ENCODE measurements around the gene WFIKKN2. TPM values are rescaled to one million over a fixed set of nuclear protein-coding genes. Genes with fewer than 3 reads are reported as not detected.
"Not testable (repeated sequence)": the region's sequence is repeated elsewhere in the genome, so short reads cannot be mapped to it uniquely, and the experiment has no call there.

WFIKKN2 gene
- total RNA-seq, 1 experiment from 2014 or later = not detected

DNA sequence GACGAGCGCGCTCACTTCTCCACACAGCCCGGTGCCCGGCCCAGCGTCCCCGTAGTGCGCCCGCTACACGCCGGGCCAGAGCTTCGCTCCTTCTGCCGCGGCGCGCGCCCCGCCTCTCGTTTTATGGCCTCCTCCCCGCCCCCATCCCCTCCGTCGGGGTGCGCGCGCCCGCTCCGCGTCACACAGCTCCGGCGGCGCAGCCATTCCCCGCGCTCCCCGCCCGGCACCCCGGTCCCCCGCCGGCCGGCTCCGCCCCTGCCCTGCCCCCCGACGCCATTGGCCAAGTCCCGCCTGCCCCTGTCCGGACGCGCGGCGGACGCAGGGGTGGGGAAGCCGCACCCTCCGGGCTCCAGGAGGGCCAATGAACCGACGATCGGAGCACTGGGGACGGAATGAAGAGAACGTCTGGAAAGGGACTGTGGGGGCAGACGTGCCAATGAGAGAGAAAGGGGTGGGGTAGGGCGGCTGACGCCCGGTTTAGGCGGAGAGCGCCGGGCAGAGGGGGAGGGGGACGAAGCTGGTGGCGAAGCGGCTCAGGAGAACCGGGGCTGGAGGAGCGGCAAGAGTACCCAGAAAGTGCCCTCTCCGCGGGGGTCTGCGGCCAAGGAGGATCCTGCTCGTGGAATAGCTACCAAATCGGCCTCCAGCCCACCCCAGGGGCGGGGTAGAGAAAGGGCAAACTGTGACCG lies 31.0 kb downstream of the WFIKKN2 start, which contains the start of gene TOB1:
TSS of gene TOB1 (minus strand) at position 94 of the 689 bp plus-strand sequence. CDS start 2,337 bp downstream, outside the sequence.
- DNase-seq (ENCODE audit: low spot score) = peak; percentile 98
- in situ Hi-C loops (cut with HindIII; ENCODE audit: low sequenced_read_pairs) = no loop called here

DNA sequence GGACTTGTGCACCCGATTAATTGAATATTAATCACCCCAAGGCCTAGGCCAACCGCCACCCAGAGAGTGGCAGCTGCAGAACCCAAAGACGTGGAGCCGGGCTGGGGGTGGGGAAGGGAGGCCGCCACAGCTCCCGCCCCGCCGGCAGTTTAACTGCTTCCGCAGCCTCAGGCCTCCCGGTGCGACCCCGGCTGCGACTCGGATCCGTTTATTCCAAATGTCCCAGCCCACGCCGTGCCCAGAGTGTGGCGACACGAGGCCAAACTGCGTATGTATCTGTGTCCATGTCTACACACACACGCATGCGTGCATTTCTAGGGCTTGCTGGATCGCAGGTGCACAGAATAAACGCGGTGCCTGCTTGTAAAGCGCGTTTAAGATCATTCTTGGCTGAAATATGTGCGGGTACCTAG lies 31.6 kb downstream of the WFIKKN2 start:
- no peak for DNase-seq (ENCODE audit: low spot score)
- in situ Hi-C loops (cut with HindIII; ENCODE audit: low sequenced_read_pairs) = no loop called here

DNA sequence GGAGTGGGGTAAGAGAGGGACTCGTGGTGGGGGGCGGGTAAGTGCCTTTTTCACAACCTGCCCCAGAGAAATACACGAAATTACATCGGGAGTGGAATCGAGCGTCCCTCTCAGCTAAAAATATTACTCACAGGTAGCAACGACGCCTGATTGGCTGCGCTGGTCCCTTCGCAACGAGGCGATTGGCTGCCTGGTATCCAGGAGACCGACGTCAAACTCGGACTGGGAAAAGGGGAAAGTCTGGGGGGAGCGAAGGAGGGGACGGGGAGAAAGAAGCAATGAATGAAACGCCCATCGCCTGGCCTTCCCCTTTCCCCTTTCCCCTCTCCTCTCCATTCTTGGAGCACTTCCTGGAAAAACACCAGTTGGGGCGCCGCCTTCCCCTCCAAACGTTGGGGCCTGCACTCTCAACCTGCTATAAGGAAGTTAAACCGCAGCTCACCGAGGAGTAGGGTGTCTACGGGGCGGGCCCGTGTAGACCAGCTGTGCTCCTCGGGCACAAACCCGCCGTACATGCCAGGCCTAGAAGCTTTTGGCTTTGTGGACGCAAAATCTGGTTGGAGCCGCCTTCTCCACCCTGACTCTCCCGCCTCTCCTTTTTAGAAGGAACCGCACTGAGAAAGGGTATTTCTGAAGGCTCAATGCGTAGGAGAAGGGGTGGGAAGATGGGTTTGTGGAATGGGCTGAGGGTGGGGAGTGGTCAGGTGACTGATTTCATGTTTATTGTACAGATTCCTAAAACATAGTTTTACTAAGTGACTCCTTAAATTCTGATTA lies 32.2 kb downstream of the WFIKKN2 start:
- in situ Hi-C loops (cut with HindIII; ENCODE audit: low sequenced_read_pairs) = no loop called here
- DNase-seq (ENCODE audit: low spot score) = peak; percentile 99

- in situ Hi-C loops (cut with HindIII; ENCODE audit: low sequenced_read_pairs) = no loop called here
- no peak for DNase-seq (ENCODE audit: low spot score)
These were observed 32.7 kb downstream of the WFIKKN2 start for GRCh38 chr17:50868140-50868438.

DNA sequence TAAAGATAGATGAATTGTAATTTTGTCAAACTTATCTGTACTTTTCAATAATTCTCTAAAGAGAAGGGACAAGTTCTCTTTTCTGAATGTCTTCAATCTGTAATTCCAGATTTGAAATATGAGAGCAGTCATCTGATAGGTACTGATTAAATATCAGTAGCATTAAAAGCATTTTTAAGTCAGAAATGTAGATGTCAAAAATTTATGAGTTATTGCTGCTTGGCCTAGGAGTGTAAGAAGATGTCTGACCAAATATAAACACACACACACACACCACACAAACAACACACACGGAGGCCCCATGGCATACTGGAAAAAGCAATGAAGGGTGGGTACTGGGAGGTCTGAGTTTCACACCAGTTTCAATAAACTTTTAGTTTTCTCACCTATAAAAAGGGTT lies 33.2 kb downstream of the WFIKKN2 start:
- DNase-seq (ENCODE audit: low spot score) = peak; percentile 27
- in situ Hi-C loops (cut with HindIII; ENCODE audit: low sequenced_read_pairs) = no loop called here

DNA sequence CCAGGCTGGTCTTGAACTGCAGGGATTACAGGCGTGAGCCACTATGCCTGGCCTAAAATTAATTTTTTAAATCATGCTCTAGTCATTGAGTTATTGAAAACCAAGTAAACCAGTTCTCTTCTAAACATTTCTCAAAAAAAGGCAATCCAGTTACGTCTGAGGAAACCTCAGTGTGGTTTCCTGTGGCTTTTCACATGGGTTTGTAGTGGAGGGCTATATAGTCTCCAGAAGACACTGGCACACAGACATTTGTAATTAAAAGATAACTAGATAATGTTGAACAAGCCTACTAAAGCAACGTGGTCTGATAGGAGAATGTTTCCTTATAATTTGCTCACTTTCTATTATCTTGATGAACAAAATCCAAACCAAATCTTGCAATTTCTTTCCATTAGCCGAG lies 36.0 kb downstream of the WFIKKN2 start:
- in situ Hi-C loops (cut with HindIII; ENCODE audit: low sequenced_read_pairs) = no loop called here
- DNase-seq (ENCODE audit: low spot score) = no peak

DNA sequence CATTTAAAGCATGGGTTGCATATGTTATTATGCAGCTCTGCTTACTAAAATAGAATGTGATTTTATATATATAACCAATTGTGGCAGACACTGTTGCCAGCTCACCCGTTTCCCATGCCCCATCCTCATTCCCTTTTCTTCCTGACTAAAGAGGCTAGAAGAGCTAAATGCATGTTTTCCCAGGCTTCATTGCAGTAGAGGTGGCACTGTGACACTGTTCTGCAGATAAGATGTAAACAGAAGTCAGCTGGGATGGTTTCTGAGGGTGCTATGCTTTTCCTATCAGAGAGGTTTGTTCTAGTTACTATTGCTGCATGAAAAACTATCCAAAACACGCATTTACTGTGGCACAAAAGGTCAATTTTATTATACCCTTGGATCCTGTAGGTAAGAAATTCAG lies 36.5 kb downstream of the WFIKKN2 start:
- in situ Hi-C loops (cut with HindIII; ENCODE audit: low sequenced_read_pairs) = no loop called here
- DNase-seq (ENCODE audit: low spot score) = no peak

GRCh38 chr17:50872710-50873424 lies 37.5 kb downstream of the WFIKKN2 start:
- in situ Hi-C loops (cut with HindIII; ENCODE audit: low sequenced_read_pairs) = no loop called here

DNA sequence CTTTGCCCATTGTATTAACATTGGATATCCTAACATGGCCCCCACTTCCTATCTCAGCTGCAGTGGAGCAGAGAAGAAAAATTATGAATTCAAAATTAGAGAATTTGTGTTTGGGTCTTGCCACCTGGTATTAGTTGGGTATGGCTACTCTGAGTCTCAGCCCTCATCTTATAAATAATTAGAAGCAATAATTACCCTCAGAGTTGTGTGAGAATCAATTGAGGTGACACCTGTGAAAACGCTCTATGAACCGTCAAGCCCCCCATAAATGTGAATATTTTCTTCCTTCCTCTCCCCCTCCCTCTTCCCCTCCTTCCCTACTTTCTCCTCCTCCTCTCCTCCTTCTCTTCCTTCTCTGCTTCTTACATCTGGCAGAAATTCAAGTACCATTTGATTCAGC lies 39.7 kb downstream of the WFIKKN2 start:
- in situ Hi-C loops (cut with HindIII; ENCODE audit: low sequenced_read_pairs) = no loop called here
- DNase-seq (ENCODE audit: low spot score) = no peak

More at GRCh38 chr17:50872710-50873424, 37.5 kb downstream of the WFIKKN2 start:
- no peak for DNase-seq (ENCODE audit: low spot score)

GRCh38 chr17:50877042-50877441 lies 41.7 kb downstream of the WFIKKN2 start:
- in situ Hi-C loops (cut with HindIII; ENCODE audit: low sequenced_read_pairs); DNase-seq (ENCODE audit: low spot score): not testable (repeated sequence)

DNA sequence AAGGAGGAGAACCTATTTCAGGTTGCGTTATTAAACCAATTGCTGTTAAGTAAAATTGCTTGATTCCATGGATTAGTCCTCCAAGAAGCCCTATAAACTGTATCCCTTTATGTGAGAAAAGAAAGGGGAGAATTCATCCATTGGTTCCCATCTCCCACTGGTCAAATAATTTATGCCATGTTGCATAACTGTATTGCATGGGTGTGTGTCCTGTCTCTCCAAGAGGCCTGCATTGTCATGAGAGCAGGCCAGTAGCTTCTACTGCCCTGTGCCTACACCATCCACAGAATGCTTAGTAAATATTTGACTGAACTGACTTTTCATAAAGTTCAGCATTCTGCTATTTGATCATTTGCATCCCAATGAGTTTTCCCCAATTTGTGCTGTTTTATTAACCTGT lies 42.5 kb downstream of the WFIKKN2 start:
- DNase-seq (ENCODE audit: low spot score) = no peak
- in situ Hi-C loops (cut with HindIII; ENCODE audit: low sequenced_read_pairs) = no loop called here

GRCh38 chr17:50879086-50879485 lies 43.7 kb downstream of the WFIKKN2 start:
- no peak for DNase-seq (ENCODE audit: low spot score)
- in situ Hi-C loops (cut with HindIII; ENCODE audit: low sequenced_read_pairs) = no loop called here

GRCh38 chr17:50881182-50881581 lies 45.8 kb downstream of the WFIKKN2 start:
- no peak for DNase-seq (ENCODE audit: low spot score)
- in situ Hi-C loops (cut with HindIII; ENCODE audit: low sequenced_read_pairs) = no loop called here

- in situ Hi-C loops (cut with HindIII; ENCODE audit: low sequenced_read_pairs) = no loop called here
These were observed 47.5 kb downstream of the WFIKKN2 start for GRCh38 chr17:50882851-50883250.

DNA sequence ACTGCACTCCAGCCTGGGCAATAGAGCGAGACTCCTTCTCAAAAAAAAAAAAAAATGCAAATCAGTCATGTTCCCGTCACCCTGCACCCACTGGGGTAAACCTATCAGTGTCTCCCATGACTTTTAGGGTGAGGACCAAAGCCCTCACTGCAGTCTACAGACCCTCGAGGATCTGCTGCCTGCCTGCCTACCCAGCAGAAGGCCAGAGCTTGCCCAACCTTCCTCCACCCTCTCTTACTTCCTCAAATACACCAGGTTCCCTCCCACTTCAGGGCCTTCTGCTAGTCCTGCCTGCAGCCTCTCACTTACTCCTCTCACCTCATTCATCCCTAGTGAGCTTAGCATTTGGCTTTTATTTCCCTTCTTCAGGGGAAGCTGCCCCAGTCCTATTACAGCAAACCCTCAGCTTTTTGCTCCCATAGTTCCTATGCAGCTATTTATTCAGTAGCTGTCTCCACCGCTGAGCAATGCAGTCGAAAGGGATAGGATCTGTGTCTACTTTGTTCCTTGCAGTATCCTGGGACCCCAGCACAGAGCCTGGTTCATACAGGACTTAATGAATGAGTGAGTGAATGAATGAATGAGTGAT lies 48.6 kb downstream of the WFIKKN2 start:
- in situ Hi-C loops (cut with HindIII; ENCODE audit: low sequenced_read_pairs) = no loop called here
- DNase-seq (ENCODE audit: low spot score) = no peak

More at GRCh38 chr17:50882851-50883250, 47.5 kb downstream of the WFIKKN2 start:
- no peak for DNase-seq (ENCODE audit: low spot score)

- in situ Hi-C loops (cut with HindIII; ENCODE audit: low sequenced_read_pairs) = no loop called here
- no peak for DNase-seq (ENCODE audit: low spot score)
These were observed 49.3 kb downstream of the WFIKKN2 start for GRCh38 chr17:50884439-50885311.

GRCh38 chr17:50887705-50888245 lies 52.4 kb downstream of the WFIKKN2 start:
- DNase-seq (ENCODE audit: low spot score) = no peak
- in situ Hi-C loops (cut with HindIII; ENCODE audit: low sequenced_read_pairs) = no loop called here

GRCh38 chr17:50889528-50890118 lies 54.2 kb downstream of the WFIKKN2 start:
- in situ Hi-C loops (cut with HindIII; ENCODE audit: low sequenced_read_pairs) = no loop called here
- DNase-seq (ENCODE audit: low spot score) = no peak
